Naive thymus-derived CD4-positive, alpha-beta T cell (primary cell): ENCODE results near the gene MYH14. TPM values are rescaled to one million over a fixed set of nuclear protein-coding genes. Genes with fewer than 3 reads are reported as not detected.
"Not testable (repeated sequence)": the region's sequence is repeated elsewhere in the genome, so short reads cannot be mapped to it uniquely, and the experiment has no call there.

Experiments used
- ATAC-seq: fragments of 150-1000 bp; cut with Tn5 transposase; 2 replicates; pipeline ENCODE4 v1.10.0; 2021; ENCODE audit warnings: mild to moderate bottlenecking, moderate library complexity
- CTCF ChIA-PET: fragments of 350-600 bp; sonication (Branson Sonifier 250); formaldehyde crosslinking; loops from one replicate; lab custom pipeline; 2021; ENCODE audit warnings: antibody characterized with exemption; lab: Charles Lee
- POLR2A ChIA-PET: fragments of 350-600 bp; sonication (Branson Sonifier 250); formaldehyde crosslinking; loops from one replicate; lab custom pipeline; 2021; ENCODE audit warnings: antibody characterized with exemption, inconsistent platforms; lab: Charles Lee
- DNase-seq, 9 donors: peaks; one replicate each; pipeline versions ENCODE4 v3.0.0 to v3.0.0-alpha.2; 2020 to 2022; ENCODE audit warnings: mixed read lengths in 1 of 9
- H3K27ac ChIP-seq: one replicate; pipeline ENCODE4 v1.7.0; 2013; ENCODE audit warnings: mild to moderate bottlenecking, low read depth, low read length, moderate library complexity
- H3K27me3 ChIP-seq, 2 donors: one replicate each; pipeline ENCODE4 v1.7.0; 2013; ENCODE audit warnings: low read length in 2 of 2, mild to moderate bottlenecking in 2 of 2, moderate library complexity in 2 of 2; ENCODE audit not compliant: control insufficient read depth in 2 of 2, insufficient read depth in 2 of 2
- H3K36me3 ChIP-seq, 3 experiments: 1 replicate in 2 of 3; 2 replicates in 1 of 3; pipeline ENCODE4 v1.7.0; 2013; ENCODE audit warnings: low read length in 3 of 3, mild to moderate bottlenecking in 3 of 3, moderate library complexity in 1 of 3; ENCODE audit not compliant: insufficient read depth in 3 of 3, control insufficient read depth in 2 of 3
- H3K4me1 ChIP-seq, 2 donors: one replicate each; pipeline ENCODE4 v1.7.0; 2013; ENCODE audit warnings: low read length in 2 of 2, mild to moderate bottlenecking in 2 of 2, moderate library complexity in 1 of 2; ENCODE audit not compliant: control insufficient read depth in 2 of 2, insufficient read depth in 2 of 2
- H3K4me3 ChIP-seq: 2 replicates; pipeline ENCODE4 v1.7.0; 2013; ENCODE audit warnings: mild to moderate bottlenecking, low read length
- H3K9me3 ChIP-seq, 3 experiments: 1 replicate in 2 of 3; 2 replicates in 1 of 3; pipeline ENCODE4 v1.7.0; 2013; ENCODE audit warnings: low read length in 3 of 3; ENCODE audit not compliant: control insufficient read depth in 2 of 3
- H3K27ac Mint-ChIP-seq, 9 donors: one replicate each; pipeline ENCODE4 v1.8.0; 2020 to 2022; ENCODE audit warnings: mixed read lengths in 9 of 9, mild to moderate bottlenecking in 8 of 9, moderate library complexity in 5 of 9, inconsistent platforms in 2 of 9
- H3K27me3 Mint-ChIP-seq, 5 donors: one replicate each; pipeline ENCODE4 v1.8.0; 2021 to 2022; ENCODE audit warnings: mixed read lengths in 5 of 5, mild to moderate bottlenecking in 1 of 5
- H3K36me3 Mint-ChIP-seq, 5 donors: one replicate each; pipeline ENCODE4 v1.8.0; 2020 to 2022; ENCODE audit warnings: mixed read lengths in 5 of 5, mild to moderate bottlenecking in 3 of 5, inconsistent platforms in 1 of 5
- H3K4me1 Mint-ChIP-seq, 7 donors: one replicate each; pipeline ENCODE4 v1.8.0; 2020 to 2022; ENCODE audit warnings: mixed read lengths in 7 of 7, mild to moderate bottlenecking in 3 of 7, inconsistent platforms in 1 of 7
- H3K4me3 Mint-ChIP-seq, 10 donors: one replicate each; pipeline ENCODE4 v1.8.0; 2020 to 2022; ENCODE audit warnings: mild to moderate bottlenecking in 10 of 10, mixed read lengths in 10 of 10, moderate library complexity in 6 of 10, inconsistent platforms in 2 of 10
- H3K9me3 Mint-ChIP-seq, 11 donors: one replicate each; pipeline ENCODE4 v1.8.0; 2020 to 2022; ENCODE audit warnings: mixed read lengths in 11 of 11, mild to moderate bottlenecking in 4 of 11, inconsistent platforms in 1 of 11, moderate library complexity in 1 of 11
- intact Hi-C, 2 donors: fragments of 100-400 bp; cut with micrococcal nuclease; formaldehyde crosslinking; loops; one replicate each; pipeline ENCODE4 v1.15.1; 2023
- polyA plus RNA-seq, 2 donors: library from polyadenylated mRNA; unstranded; fragments of 300-500 nt; fragmentation: Illumina TruSeq; gene quantifications; one replicate each; pipeline ENCODE4 v1.2.3, GENCODE V29; 2021
- total RNA-seq, 6 experiments: library from RNA in 5 of 6; stranded (reverse) in 5 of 6; gene quantifications; 1 replicate in 5 of 6; 2 replicates in 1 of 6; pipeline ENCODE4 v1.2.3 and lab custom pipeline; 2021 to 2026

MYH14 gene
- total and polyA plus RNA-seq, 7 experiments from 2014 or later: not detected

DNA sequence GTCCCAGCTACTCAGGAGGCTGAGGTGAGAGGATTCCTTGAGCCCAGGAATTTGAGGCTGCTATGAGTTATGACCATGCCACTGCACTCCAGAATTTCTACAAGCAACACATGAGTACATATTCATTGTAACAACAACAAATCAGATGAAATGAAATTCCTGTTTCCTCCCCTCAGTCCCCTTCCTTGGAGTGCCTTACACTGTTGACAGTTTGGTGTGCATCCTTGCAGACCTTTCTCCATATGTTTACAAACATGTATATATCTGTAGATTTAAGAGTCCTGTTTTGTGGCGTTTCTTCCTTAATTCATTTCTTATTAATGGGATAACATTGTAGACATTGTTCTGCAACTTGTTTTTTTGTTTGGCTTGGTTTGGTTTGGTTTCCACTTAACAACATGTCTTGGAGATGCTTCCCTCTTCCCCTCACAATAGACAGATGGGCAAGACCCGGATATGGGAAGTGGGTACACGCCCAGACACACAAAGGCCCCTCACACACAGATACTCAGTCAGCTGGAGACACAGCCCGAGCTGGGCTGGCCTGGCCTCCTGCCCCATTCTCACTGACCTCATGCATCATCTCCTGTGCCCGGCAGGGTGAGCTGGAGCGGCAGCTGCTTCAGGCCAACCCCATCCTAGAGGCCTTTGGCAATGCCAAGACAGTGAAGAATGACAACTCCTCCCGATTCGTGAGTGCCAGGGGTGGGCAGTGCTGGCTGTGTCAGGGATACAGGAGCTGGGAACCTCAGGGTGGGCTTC is 21.7 kb downstream of the MYH14 start:
- Histone ChIP-seq H3K27ac (no peak overlapping the region), H3K36me3 (no peaks in the 10 kb centered on the region), H3K27me3 (no peaks in the 10 kb centered on the region), H3K4me1 (no peaks in the 10 kb centered on the region), H3K9me3 (peaks cover 0 to 9% (median 0%) of the 10 kb centered on the region in 3 experiments), H3K4me3 (no peak overlapping the region)
- DNase-seq (no peak), ATAC-seq (no peak)
- peaks cover 0 to 40% (median 21%) of the 10 kb centered on the region in 5 donors for H3K27me3 Mint-ChIP-seq
- peaks cover 0 to 16% (median 7%) of the 10 kb centered on the region in 11 donors for H3K9me3 Mint-ChIP-seq
- no peak overlapping the region for H3K27ac Mint-ChIP-seq
- peaks cover 0 to 5% (median 0%) of the 10 kb centered on the region in 5 donors for H3K36me3 Mint-ChIP-seq
- POLR2A ChIA-PET: no interaction called here
- CTCF ChIA-PET: no interaction called here
- no peak overlapping the region for H3K4me3 Mint-ChIP-seq
- intact Hi-C loops: no loop called here
- H3K4me1 Mint-ChIP-seq: no peaks in the 10 kb centered on the region

- DNase-seq (no peak), ATAC-seq (no peak)
- Histone ChIP-seq H3K4me1 (no peaks in the 10 kb centered on the region), H3K4me3 (no peak overlapping the region), H3K9me3 (peaks cover 0 to 9% (median 0%) of the 10 kb centered on the region in 3 experiments), H3K27me3 (no peaks in the 10 kb centered on the region), H3K36me3 (no peaks in the 10 kb centered on the region), H3K27ac (no peak overlapping the region)
- Mint-ChIP-seq H3K27ac (no peak overlapping the region), H3K4me1 (no peaks in the 10 kb centered on the region), H3K36me3 (peaks cover 0 to 5% (median 0%) of the 10 kb centered on the region in 5 donors), H3K9me3 (peaks cover 0 to 16% (median 7%) of the 10 kb centered on the region in 11 donors), H3K27me3 (peaks cover 0 to 47% (median 27%) of the 10 kb centered on the region in 5 donors), H3K4me3 (no peak overlapping the region)
- ChIA-PET POLR2A (no interaction called here), CTCF (no interaction called here)
- intact Hi-C loops: no loop called here
Measured at GRCh38 chr19:50226536-50226935, 23.1 kb downstream of the MYH14 start.

GRCh38 chr19:50228153-50228552 is 24.7 kb downstream of the MYH14 start:
- H3K27ac Mint-ChIP-seq, H3K4me1 Mint-ChIP-seq, H3K27ac ChIP-seq, H3K4me3 ChIP-seq, H3K27me3 ChIP-seq, ATAC-seq, H3K9me3 ChIP-seq, H3K4me1 ChIP-seq, H3K36me3 Mint-ChIP-seq, intact Hi-C loops, CTCF ChIA-PET, DNase-seq, H3K4me3 Mint-ChIP-seq, H3K36me3 ChIP-seq, POLR2A ChIA-PET: not testable (repeated sequence)
- Mint-ChIP-seq H3K9me3 (peaks cover 0 to 15% (median 7%) of the 10 kb centered on the region in 11 donors), H3K27me3 (peaks cover 0 to 39% (median 21%) of the 10 kb centered on the region in 5 donors)

- H3K4me3 Mint-ChIP-seq: no peak overlapping the region
- Histone ChIP-seq H3K4me3 (no peak overlapping the region), H3K27me3 (no peaks in the 10 kb centered on the region), H3K36me3 (no peaks in the 10 kb centered on the region), H3K4me1 (no peaks in the 10 kb centered on the region), H3K27ac (no peak overlapping the region), H3K9me3 (no peaks in the 10 kb centered on the region)
- peaks cover 0 to 2% (median 0%) of the 10 kb centered on the region in 11 donors for H3K9me3 Mint-ChIP-seq
- ChIA-PET CTCF (no interaction called here), POLR2A (no interaction called here)
- peaks cover 0 to 23% (median 9%) of the 10 kb centered on the region in 5 donors for H3K27me3 Mint-ChIP-seq
- no peaks in the 10 kb centered on the region for H3K36me3 Mint-ChIP-seq
- no peaks in the 10 kb centered on the region for H3K4me1 Mint-ChIP-seq
- DNase-seq (no peak), ATAC-seq (no peak)
- H3K27ac Mint-ChIP-seq: no peak overlapping the region
- intact Hi-C loops: no loop called here
Measured at GRCh38 chr19:50230379-50231351, 27.2 kb downstream of the MYH14 start.

DNA sequence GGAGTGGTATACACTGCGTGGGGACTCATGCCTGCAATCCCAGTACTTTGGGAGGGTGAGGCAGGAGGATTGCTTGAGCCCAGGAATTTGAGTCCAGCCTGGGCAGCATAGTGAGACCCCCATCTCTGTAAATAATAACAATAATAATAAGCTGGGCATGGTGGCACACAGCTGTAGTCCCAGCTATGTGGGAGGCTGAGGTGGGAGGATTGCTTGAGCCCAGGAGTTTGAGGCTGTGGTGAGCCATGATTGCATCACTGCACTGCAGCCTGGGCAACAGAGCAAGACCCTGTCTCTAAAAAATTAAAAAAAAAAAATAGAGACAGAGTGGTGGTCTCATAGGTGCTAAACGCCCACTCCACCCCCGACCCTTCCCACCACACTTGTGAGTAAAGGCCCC is 28.0 kb downstream of the MYH14 start:
- H3K27me3 Mint-ChIP-seq: peaks cover 0 to 29% (median 9%) of the 10 kb centered on the region in 5 donors
- intact Hi-C loops, H3K4me3 Mint-ChIP-seq, H3K9me3 Mint-ChIP-seq, POLR2A ChIA-PET, CTCF ChIA-PET, H3K4me1 Mint-ChIP-seq, H3K9me3 ChIP-seq, H3K27ac Mint-ChIP-seq, H3K36me3 ChIP-seq, DNase-seq, ATAC-seq, H3K4me1 ChIP-seq, H3K27ac ChIP-seq, H3K4me3 ChIP-seq, H3K27me3 ChIP-seq, H3K36me3 Mint-ChIP-seq: not testable (repeated sequence)

DNA sequence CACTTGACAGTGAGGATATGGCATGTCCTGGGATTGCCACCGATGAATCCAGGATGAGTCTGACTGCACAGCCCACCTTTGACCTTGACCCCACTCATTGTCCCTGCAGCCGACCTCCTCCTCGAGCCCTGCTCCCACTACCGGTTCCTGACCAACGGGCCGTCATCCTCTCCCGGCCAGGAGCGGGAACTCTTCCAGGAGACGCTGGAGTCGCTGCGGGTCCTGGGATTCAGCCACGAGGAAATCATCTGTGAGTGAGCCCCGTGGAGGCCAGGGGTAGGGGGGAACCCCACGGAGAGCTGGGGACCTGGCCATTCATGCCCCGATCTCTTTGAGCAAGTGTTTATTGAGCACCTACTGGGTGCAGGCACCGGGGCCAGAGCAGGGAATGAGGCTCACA is 28.4 kb downstream of the MYH14 start:
- no peak overlapping the region for H3K27ac Mint-ChIP-seq
- H3K27ac ChIP-seq: no peak overlapping the region
- no peaks in the 10 kb centered on the region for H3K36me3 ChIP-seq
- ChIA-PET POLR2A (no interaction called here), CTCF (no interaction called here)
- no peaks in the 10 kb centered on the region for H3K36me3 Mint-ChIP-seq
- DNase-seq: no peak
- peaks cover 0 to 2% (median 0%) of the 10 kb centered on the region in 11 donors for H3K9me3 Mint-ChIP-seq
- H3K4me1 Mint-ChIP-seq: no peaks in the 10 kb centered on the region
- intact Hi-C loops: no loop called here
- no peaks in the 10 kb centered on the region for H3K9me3 ChIP-seq
- H3K4me3 Mint-ChIP-seq: no peak overlapping the region
- H3K4me3 ChIP-seq: no peak overlapping the region
- H3K27me3 Mint-ChIP-seq: peaks cover 0 to 34% (median 11%) of the 10 kb centered on the region in 5 donors
- no peak for ATAC-seq
- H3K27me3 ChIP-seq: no peaks in the 10 kb centered on the region
- no peaks in the 10 kb centered on the region for H3K4me1 ChIP-seq
